Lower leg skin (tissue), 3 donors: ENCODE results near the gene PRDM10.

Source experiments
- CTCF ChIP-seq, 3 donors: fragments of 450-650 bp; IDR thresholded peaks; one replicate each; pipeline ENCODE4 v1.5.1; 2016; ENCODE audit warnings: antibody characterized with exemption in 3 of 3, mild to moderate bottlenecking in 3 of 3, moderate library complexity in 2 of 3
- POLR2A ChIP-seq, 2 donors: fragments of 450-650 bp; IDR thresholded peaks; one replicate each; pipeline ENCODE4 v1.6.1; 2016 to 2017; ENCODE audit warnings: antibody characterized with exemption in 2 of 2, mild to moderate bottlenecking in 1 of 2, moderate library complexity in 1 of 2

GRCh38 chr11:129861702-129862522 is 140.7 kb downstream of the PRDM10 start:
- TF ChIP-seq CTCF (IDR thresholded peaks at IDR 0.05), result no peak
- no peak for TF ChIP-seq POLR2A (IDR thresholded peaks at IDR 0.05)
